Testis (tissue), 2 donors: Measurements from ENCODE around the gene VWA5B1.

Source experiments
- CTCF ChIP-seq, 3 experiments: fragments of 450-650 bp in 2 of 3; fragments of 200-600 bp in 1 of 3; sonication (generic) in 1 of 3; IDR thresholded peaks; one replicate each; pipeline ENCODE4 v1.5.1; 2016 to 2019; ENCODE audit warnings: antibody characterized with exemption in 3 of 3, mild to moderate bottlenecking in 2 of 3, moderate library complexity in 1 of 3
- POLR2A ChIP-seq: fragments of 450-650 bp; IDR thresholded peaks from one replicate; pipeline ENCODE4 v1.6.1; 2017; ENCODE audit warnings: antibody characterized with exemption, mild to moderate bottlenecking, moderate library complexity

- TF ChIP-seq CTCF (IDR thresholded peaks at IDR 0.05) = no peak
- TF ChIP-seq POLR2A = no peak
Measured at GRCh38 chr1:20323613-20323920, 32.9 kb downstream of the VWA5B1 start.
